ENCODE results near the gene PSMD9. TPM values are rescaled to one million over a fixed set of nuclear protein-coding genes. Genes with fewer than 3 reads are reported as not detected.

Gene PSMD9
- total RNA-seq, 6 experiments from 2014 or later, result 20.0 to 56.4 (median 28.4) TPM

DNA sequence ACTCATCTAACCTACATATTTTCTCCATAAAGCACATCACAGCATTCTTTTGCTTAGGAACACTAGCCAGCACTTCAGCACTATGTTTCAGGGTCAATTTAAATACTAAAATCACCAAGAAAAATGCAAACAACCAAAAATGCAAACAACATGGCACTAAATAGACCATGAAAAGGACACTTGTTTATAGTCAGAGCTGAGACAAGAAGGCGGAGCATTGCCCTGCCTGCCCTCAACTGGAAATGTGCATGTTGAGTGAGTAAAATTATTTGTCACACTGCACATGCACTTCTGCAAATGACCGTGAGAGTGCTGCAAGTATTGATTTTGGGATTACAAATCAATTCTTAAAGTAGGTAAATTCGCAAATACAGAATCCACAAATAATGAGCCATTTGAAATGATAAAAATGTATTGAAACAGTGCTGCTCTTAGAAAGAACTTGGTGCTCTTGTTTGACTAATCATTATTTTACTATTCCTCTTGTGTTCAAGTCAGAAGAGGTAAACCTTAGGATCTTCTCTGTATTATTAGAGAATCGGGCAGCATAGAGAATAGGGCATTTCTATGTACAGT, 64.6 kb downstream of the PSMD9 start:
- no peak overlapping the region for H3K27ac ChIP-seq
- no peaks in the 10 kb centered on the region for H3K27me3 ChIP-seq
- DNase-seq (no peak), ATAC-seq (no peak)
- TF ChIP-seq, protein P1, sequence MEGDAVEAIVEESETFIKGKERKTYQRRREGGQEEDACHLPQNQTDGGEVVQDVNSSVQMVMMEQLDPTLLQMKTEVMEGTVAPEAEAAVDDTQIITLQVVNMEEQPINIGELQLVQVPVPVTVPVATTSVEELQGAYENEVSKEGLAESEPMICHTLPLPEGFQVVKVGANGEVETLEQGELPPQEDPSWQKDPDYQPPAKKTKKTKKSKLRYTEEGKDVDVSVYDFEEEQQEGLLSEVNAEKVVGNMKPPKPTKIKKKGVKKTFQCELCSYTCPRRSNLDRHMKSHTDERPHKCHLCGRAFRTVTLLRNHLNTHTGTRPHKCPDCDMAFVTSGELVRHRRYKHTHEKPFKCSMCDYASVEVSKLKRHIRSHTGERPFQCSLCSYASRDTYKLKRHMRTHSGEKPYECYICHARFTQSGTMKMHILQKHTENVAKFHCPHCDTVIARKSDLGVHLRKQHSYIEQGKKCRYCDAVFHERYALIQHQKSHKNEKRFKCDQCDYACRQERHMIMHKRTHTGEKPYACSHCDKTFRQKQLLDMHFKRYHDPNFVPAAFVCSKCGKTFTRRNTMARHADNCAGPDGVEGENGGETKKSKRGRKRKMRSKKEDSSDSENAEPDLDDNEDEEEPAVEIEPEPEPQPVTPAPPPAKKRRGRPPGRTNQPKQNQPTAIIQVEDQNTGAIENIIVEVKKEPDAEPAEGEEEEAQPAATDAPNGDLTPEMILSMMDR (IDR thresholded peaks at IDR 0.05), result no peak
- no peak for TF ChIP-seq POLR2A (IDR thresholded peaks at IDR 0.05)
- no peaks in the 10 kb centered on the region for H3K9me3 ChIP-seq
- 71% methylated on average over 4 of the region's 4 CpGs for WGBS (ENCODE audit: insufficient coverage, low coverage, low lambda C conversion rate, missing lambda C conversion rate)
- no peak overlapping the region for H3K4me3 ChIP-seq
- H3K36me3 ChIP-seq, result no peaks in the 10 kb centered on the region
- intact Hi-C loops (cut with DNase I), result no loop called here
- no peaks in the 10 kb centered on the region for H3K4me1 ChIP-seq

DNA sequence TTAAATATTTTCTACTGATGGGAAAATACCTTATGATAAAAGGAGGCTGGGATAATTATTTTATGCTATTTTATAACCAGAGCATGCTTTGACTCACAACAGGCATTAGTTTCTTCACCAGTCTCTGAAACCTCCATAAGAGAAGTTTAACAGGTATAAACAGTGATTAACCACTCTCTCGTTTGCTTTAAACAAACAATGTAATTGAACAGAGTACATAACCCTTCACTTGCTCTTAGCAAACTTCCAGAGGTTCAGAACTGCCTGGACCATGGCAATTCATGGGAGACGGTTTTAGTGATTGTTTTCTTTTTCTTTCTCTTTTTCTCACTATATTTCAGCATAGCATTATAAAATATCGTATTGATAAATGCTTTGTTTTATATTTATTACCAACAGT, 65.1 kb downstream of the PSMD9 start:
- H3K4me1 ChIP-seq, result no peaks in the 10 kb centered on the region
- TF ChIP-seq POLR2A (IDR thresholded peaks at IDR 0.05), result no peak
- TF ChIP-seq, protein P1 (IDR thresholded peaks at IDR 0.05), result no peak
- H3K27me3 ChIP-seq, result no peaks in the 10 kb centered on the region
- H3K27ac ChIP-seq, result no peak overlapping the region
- intact Hi-C loops (cut with DNase I), result no loop called here
- no peaks in the 10 kb centered on the region for H3K36me3 ChIP-seq
- DNase-seq, result no peak
- no peaks in the 10 kb centered on the region for H3K9me3 ChIP-seq
- ATAC-seq, result peak in 1 of 4 donors; percentile 69
- no peak overlapping the region for H3K4me3 ChIP-seq
- WGBS (ENCODE audit: insufficient coverage, low coverage, low lambda C conversion rate, missing lambda C conversion rate), result 37% methylated on average over 3 of the region's 3 CpGs

DNA sequence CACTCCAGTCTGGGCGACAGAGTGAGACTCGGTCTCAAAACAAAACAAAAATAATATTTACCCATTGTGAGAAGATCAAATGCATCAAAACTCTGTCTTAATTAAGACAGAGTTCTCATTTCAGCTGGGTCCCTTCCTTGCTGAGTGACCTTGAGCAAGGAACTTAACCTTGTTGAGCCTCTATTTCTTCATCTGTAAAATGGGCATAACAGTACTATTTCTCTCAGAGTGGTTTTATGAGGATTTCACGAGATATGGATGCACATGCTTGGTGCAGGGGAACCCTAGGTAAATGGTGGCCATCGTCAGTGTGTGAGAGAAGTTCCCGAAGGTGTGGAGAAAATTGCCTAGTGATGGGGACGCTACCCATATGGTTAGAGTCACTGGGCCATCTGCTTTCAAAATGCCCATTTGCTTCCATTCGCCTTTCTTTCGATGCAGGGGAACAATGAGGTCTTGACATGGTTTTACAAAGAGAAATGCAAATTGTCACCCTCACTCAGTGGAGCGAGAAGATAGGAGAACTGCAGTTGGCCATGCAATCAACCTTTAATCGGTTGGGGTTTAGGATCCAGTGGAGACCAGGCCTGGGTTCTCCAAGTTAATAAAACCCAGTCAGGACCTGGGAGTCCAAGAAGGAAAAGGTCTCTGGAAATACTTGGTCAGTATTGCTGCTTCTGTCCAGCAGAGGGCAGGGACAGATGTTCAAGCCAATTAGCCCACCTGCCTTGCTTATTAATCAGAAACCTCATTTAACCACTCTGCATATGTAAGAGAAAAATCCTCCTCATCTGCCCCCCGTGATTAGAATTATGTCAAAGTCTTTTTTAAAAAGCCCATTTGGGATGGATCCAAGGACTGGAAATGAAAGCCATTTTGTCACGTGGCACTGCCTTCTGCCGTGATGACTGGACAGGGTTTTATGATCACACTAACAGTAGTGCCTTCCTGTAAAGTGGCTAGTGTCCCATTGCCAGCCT, 67.0 kb downstream of the PSMD9 start:
- DNase-seq, result no peak
- H3K4me1 ChIP-seq, result no peaks in the 10 kb centered on the region
- ATAC-seq, result peak in 3 of 4 donors; percentile 48 to 56 (median 52)
- H3K36me3 ChIP-seq, result no peaks in the 10 kb centered on the region
- no peak overlapping the region for H3K27ac ChIP-seq
- H3K27me3 ChIP-seq, result no peaks in the 10 kb centered on the region
- WGBS (ENCODE audit: insufficient coverage, low coverage, low lambda C conversion rate, missing lambda C conversion rate), result 81% methylated on average over 11 of the region's 13 CpGs
- H3K4me3 ChIP-seq, result no peak overlapping the region
- TF ChIP-seq, protein P1 (IDR thresholded peaks at IDR 0.05), result peak; percentile 35 to 45 (median 40)
- TF ChIP-seq POLR2A (IDR thresholded peaks at IDR 0.05), result no peak
- intact Hi-C loops (cut with DNase I), result no loop called here
- H3K9me3 ChIP-seq, result no peaks in the 10 kb centered on the region

DNA sequence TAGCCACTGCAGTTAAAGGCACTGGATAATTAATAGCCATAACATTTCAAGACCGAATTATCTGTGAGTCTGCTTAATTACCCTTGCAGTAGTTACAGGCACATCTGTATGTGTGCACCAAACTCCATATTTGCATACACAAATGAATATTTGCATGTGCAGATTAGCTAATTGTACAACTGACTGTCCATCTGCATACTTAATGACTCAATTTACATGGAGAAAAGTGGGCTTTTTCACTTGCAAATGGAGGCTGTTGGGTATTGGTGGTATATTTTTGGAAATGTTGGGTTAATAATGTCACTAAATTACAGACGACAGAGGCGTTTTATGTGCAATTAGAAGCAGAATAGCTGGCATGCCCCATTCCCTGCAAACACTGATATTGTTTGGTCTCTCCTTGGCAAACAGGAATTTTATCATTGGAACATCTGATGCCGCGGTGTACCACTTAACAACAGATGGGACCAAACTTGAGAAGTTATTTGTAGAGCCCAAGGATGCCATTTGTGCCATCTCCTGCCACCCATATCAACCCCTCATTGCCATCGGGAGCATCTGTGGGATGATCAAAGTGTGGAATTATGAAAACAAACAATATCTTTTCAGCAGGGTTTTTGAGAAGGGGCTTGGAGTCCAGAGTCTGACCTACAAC, 69.4 kb downstream of the PSMD9 start:
- 67% methylated on average over 5 of the region's 6 CpGs for WGBS (ENCODE audit: insufficient coverage, low coverage, low lambda C conversion rate, missing lambda C conversion rate)

More for the DNA sequence above, 69.4 kb downstream of the PSMD9 start:
- H3K36me3 ChIP-seq, result no peaks in the 10 kb centered on the region
- H3K4me3 ChIP-seq, result no peak overlapping the region
- TF ChIP-seq, protein P1 (IDR thresholded peaks at IDR 0.05), result no peak
- TF ChIP-seq POLR2A (IDR thresholded peaks at IDR 0.05), result no peak
- ATAC-seq, result no peak
- intact Hi-C loops (cut with DNase I), result no loop called here
- no peaks in the 10 kb centered on the region for H3K9me3 ChIP-seq
- H3K27me3 ChIP-seq, result no peaks in the 10 kb centered on the region
- no peak overlapping the region for H3K27ac ChIP-seq
- no peaks in the 10 kb centered on the region for H3K4me1 ChIP-seq
- no peak for DNase-seq
